WTC11 (cell line): ENCODE data around the gene HNRNPL. TPM values are rescaled to one million over a fixed set of nuclear protein-coding genes. Genes with fewer than 3 reads are reported as not detected.

ENCODE experiments used
- ELF4 ChIP-seq: sonication (generic); formaldehyde crosslinking; IDR thresholded peaks from 2 replicates; pipeline ENCODE4 v1.8.1; 2022; ENCODE audit warnings: low read depth, mild to moderate bottlenecking, moderate library complexity, missing genetic modification reagents
- HMGA2 ChIP-seq: fragments of 250-450 bp; sonication (Bioruptor Pico); IDR thresholded peaks from 2 replicates; pipeline ENCODE4 v1.4.0; 2021; ENCODE audit warnings: mild to moderate bottlenecking, moderate library complexity
- HMGXB4 ChIP-seq: sonication (generic); formaldehyde crosslinking; IDR thresholded peaks from 2 replicates; pipeline ENCODE4 v1.8.1; 2023; ENCODE audit warnings: mild to moderate bottlenecking, moderate library complexity, missing genetic modification reagents
- KAT7 ChIP-seq: sonication (generic); formaldehyde crosslinking; IDR thresholded peaks from 2 replicates; pipeline ENCODE4 v1.8.1; 2023; ENCODE audit warnings: missing genetic modification reagents, mild to moderate bottlenecking, borderline replicate concordance
- RELA ChIP-seq: sonication (generic); formaldehyde crosslinking; IDR thresholded peaks from 2 replicates; pipeline ENCODE4 v1.8.1; 2022; ENCODE audit warnings: missing genetic modification reagents, mild to moderate bottlenecking, borderline replicate concordance
- RORB ChIP-seq: fragments of 250-450 bp; sonication (Bioruptor Pico); IDR thresholded peaks from 2 replicates; pipeline ENCODE4 v1.9.0; 2021; ENCODE audit warnings: mild to moderate bottlenecking
- SP1 ChIP-seq: sonication (generic); formaldehyde crosslinking; conservative IDR thresholded peaks from 2 replicates; pipeline ENCODE4 v1.8.1; 2022; ENCODE audit warnings: missing genetic modification reagents
- USF1 ChIP-seq: sonication (generic); formaldehyde crosslinking; IDR thresholded peaks from 2 replicates; pipeline ENCODE4 v1.8.0; 2022; ENCODE audit warnings: mild to moderate bottlenecking, missing genetic modification reagents
- USF2 ChIP-seq: sonication (generic); formaldehyde crosslinking; IDR thresholded peaks from 2 replicates; pipeline ENCODE4 v1.8.1; 2023; ENCODE audit warnings: mild to moderate bottlenecking, missing genetic modification reagents, moderate library complexity
- ZMAT4 ChIP-seq: fragments of 250-450 bp; sonication (Bioruptor Pico); IDR thresholded peaks from 2 replicates; pipeline ENCODE4 v1.9.0; 2021; ENCODE audit warnings: mild to moderate bottlenecking
- ZNF416 ChIP-seq: fragments of 250-450 bp; sonication (Bioruptor Pico); IDR thresholded peaks from 2 replicates; pipeline ENCODE4 v1.9.0; 2021; ENCODE audit warnings: mild to moderate bottlenecking, inconsistent platforms
- ZNF425 ChIP-seq: fragments of 250-450 bp; sonication (Bioruptor Pico); conservative IDR thresholded peaks from 2 replicates; pipeline ENCODE4 v1.9.0; 2021; ENCODE audit warnings: mild to moderate bottlenecking
- ZNF532 ChIP-seq: fragments of 250-450 bp; sonication (Bioruptor Pico); IDR thresholded peaks from 2 replicates; pipeline ENCODE4 v1.9.0; 2021; ENCODE audit warnings: mild to moderate bottlenecking, borderline replicate concordance
- total RNA-seq: library from RNA; stranded (reverse); gene quantifications from 3 replicates; pipeline ENCODE4 v1.2.3, GENCODE V29; 2021
- TF ChIP-seq, protein P1 (sequence below): fragments of 250-450 bp; sonication (Bioruptor Pico); IDR thresholded peaks from 2 replicates; pipeline ENCODE4 v1.8.0; 2021; ENCODE audit warnings: mild to moderate bottlenecking

Gene HNRNPL
- total RNA-seq, 1 experiment from 2014 or later: 779 TPM

DNA sequence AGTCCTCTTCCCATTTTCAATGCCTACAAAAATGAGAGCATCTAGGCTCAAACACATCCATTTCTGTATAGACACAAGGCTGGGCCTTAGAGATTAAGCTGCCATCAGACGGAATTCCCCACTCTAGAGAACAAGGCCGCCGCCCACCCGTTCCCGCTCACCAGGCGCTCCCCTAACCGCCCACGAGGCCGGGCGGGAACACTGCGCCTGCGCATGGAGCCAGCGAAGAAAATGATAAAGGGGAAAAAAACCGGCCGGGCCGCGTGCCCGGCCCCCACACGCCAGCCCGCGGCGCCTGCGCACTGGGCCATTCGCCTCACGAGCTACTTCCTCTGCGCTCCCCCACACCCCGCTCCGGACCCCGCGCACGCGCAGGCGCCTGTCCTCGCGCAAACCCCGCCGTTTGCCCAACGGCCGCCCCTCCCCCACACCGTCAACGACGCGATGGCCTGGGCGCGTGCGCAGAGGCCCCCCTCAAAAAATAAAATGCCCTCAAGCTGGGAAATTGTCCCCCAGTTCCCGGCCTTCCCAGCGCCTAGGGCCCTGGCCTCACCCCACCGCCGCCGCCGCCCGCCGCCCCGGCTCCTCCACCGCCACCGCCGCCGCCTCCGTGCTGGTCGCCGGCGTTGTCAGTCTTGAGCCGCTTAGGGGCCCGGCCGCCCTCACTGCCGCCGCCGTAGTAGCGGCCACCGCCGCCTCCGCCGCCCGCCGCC is 483 bp downstream of the HNRNPL start (continued):
- TF ChIP-seq HMGXB4 (0 out of 2 replicates have a peak, but pooled peaks have one; percentile 33), HMGA2 (no peak), USF1 (CRISPR knock-in tag) (no peak; the same call in 1 of the 2 replicates), ZMAT4 (CRISPR knock-in tag) (0 out of 2 replicates have a peak, but pooled peaks have one; percentile 29), ZNF425 (CRISPR knock-in tag) (no peak), ZNF416 (peak; percentile 79; the same call in 1 of the 2 replicates), ELF4 (0 out of 2 replicates have a peak, but pooled peaks have one; percentile 30), RELA (CRISPR knock-in tag) (0 out of 2 replicates have a peak, but pooled peaks have one; percentile 72), KAT7 (CRISPR knock-in tag) (no peak), ZNF532 (0 out of 2 replicates have a peak, but pooled peaks have one; percentile 36), SP1 (CRISPR knock-in tag) (no peak), RORB (CRISPR knock-in tag) (0 out of 2 replicates have a peak, but pooled peaks have one; percentile 20), USF2 (CRISPR knock-in tag) (0 out of 2 replicates have a peak, but pooled peaks have one; percentile 11)
- TF ChIP-seq, protein P1, sequence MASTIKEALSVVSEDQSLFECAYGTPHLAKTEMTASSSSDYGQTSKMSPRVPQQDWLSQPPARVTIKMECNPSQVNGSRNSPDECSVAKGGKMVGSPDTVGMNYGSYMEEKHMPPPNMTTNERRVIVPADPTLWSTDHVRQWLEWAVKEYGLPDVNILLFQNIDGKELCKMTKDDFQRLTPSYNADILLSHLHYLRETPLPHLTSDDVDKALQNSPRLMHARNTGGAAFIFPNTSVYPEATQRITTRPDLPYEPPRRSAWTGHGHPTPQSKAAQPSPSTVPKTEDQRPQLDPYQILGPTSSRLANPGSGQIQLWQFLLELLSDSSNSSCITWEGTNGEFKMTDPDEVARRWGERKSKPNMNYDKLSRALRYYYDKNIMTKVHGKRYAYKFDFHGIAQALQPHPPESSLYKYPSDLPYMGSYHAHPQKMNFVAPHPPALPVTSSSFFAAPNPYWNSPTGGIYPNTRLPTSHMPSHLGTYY (CRISPR knock-in tag): no peak
